HepG2 (cell line): Measurements from ENCODE around the gene ITGB2. TPM values are rescaled to one million over a fixed set of nuclear protein-coding genes. Genes with fewer than 3 reads are reported as not detected.
A peak's percentile ranks its signal among the peaks of the same experiment; 100 is the strongest.

Source experiments
- FOSL2 ChIP-seq: sonication (generic); formaldehyde crosslinking; IDR thresholded peaks from 2 replicates; pipeline ENCODE4 v1.4.0; 2020; ENCODE audit warnings: missing genetic modification reagents
- FOXA3 ChIP-seq: IDR thresholded peaks from 2 replicates; pipeline ENCODE4 v1.6.1; 2016; ENCODE audit warnings: missing genetic modification reagents, missing compliant biosample characterization
- GATAD1 ChIP-seq: IDR thresholded peaks from 2 replicates; pipeline ENCODE4 v1.6.1; 2016; ENCODE audit warnings: missing genetic modification reagents, missing compliant biosample characterization
- GMEB1 ChIP-seq: sonication (generic); formaldehyde crosslinking; IDR thresholded peaks from 2 replicates; pipeline ENCODE4 v1.5.1; 2020; ENCODE audit warnings: missing genetic modification reagents, mild to moderate bottlenecking, borderline replicate concordance
- KLF16 ChIP-seq, 2 experiments: sonication (generic) in 1 of 2; formaldehyde crosslinking in 1 of 2; IDR thresholded peaks; 2 replicates each; pipeline versions ENCODE4 v1.6.1 to v1.8.0; 2016 to 2023; ENCODE audit warnings: missing genetic modification reagents in 2 of 2, missing compliant biosample characterization in 1 of 2
- MAFF ChIP-seq: IDR thresholded peaks from 2 replicates; pipeline ENCODE4 v1.6.1; 2011; ENCODE audit warnings: low read depth, low read length, improper control_type of control experiment
- MAFG ChIP-seq: sonication (generic); formaldehyde crosslinking; IDR thresholded peaks from 2 replicates; pipeline ENCODE4 v1.5.1; 2020; ENCODE audit warnings: mild to moderate bottlenecking, missing genetic modification reagents
- MEF2D ChIP-seq: sonication (generic); formaldehyde crosslinking; IDR thresholded peaks from 2 replicates; pipeline ENCODE4 v1.5.1; 2020; ENCODE audit warnings: mild to moderate bottlenecking, missing genetic modification reagents
- SAP130 ChIP-seq: IDR thresholded peaks from 2 replicates; pipeline ENCODE4 v1.6.1; 2016; ENCODE audit warnings: low read depth
- ZNF451 ChIP-seq: sonication (generic); formaldehyde crosslinking; IDR thresholded peaks from 2 replicates; pipeline ENCODE4 v1.5.0; 2020; ENCODE audit warnings: mild to moderate bottlenecking, missing genetic modification reagents
- ZNF687 ChIP-seq: sonication (generic); formaldehyde crosslinking; IDR thresholded peaks from 2 replicates; pipeline ENCODE4 v1.5.1; 2020; ENCODE audit warnings: mild to moderate bottlenecking, missing genetic modification reagents, moderate library complexity
- ZNF768 ChIP-seq: sonication (generic); formaldehyde crosslinking; IDR thresholded peaks from 2 replicates; pipeline ENCODE4 v1.4.0; 2020; ENCODE audit warnings: missing genetic modification reagents
- polyA plus RNA-seq, 8 experiments: library from polyadenylated mRNA; depleted of rRNA in 3 of 8; stranded (reverse) in 7 of 8; unstranded in 1 of 8; fragments of >200 nt; fragmentation: Illumina TruSeq in 4 of 8; extraction: Trizol in 4 of 8; gene quantifications; 2 replicates each; pipeline versions ENCODE4 v1.2.1 to v1.2.3, GENCODE V29; 2011 to 2016; ENCODE audit warnings: low read depth in 4 of 8, missing spikeins in 1 of 8, mixed read lengths in 1 of 8; ENCODE audit not compliant: insufficient read depth in 1 of 8
- total RNA-seq, 5 experiments: library from RNA; depleted of rRNA; stranded (reverse); fragments of >200 nt; fragmentation: Illumina TruSeq; extraction: Trizol; gene quantifications; 2 replicates each; pipeline ENCODE4 v1.2.3, GENCODE V29; 2016; ENCODE audit warnings: low read depth in 1 of 5
- TF ChIP-seq, protein P1 (sequence below): sonication (generic); formaldehyde crosslinking; IDR thresholded peaks from 2 replicates; pipeline ENCODE4 v1.4.0; 2020; ENCODE audit warnings: missing genetic modification reagents
- TF ChIP-seq, protein P2 (sequence below): sonication (generic); formaldehyde crosslinking; IDR thresholded peaks from 2 replicates; pipeline ENCODE4 v1.4.0; 2020; ENCODE audit warnings: missing genetic modification reagents, mild to moderate bottlenecking, borderline replicate concordance
- TF ChIP-seq, protein P3 (sequence below): fragments of 450-650 bp; IDR thresholded peaks from 2 replicates; pipeline ENCODE4 v1.6.1; 2017

Gene ITGB2
- total and polyA plus RNA-seq, 2 of the 13 experiments (the other 11 are each of a cell fraction or from before 2014, with no cell fraction given): 4.2 to 18.0 TPM

GRCh38 chr21:44892536-44893277 lies 28.0 kb downstream of the ITGB2 start (continued):
- TF ChIP-seq, protein P1, sequence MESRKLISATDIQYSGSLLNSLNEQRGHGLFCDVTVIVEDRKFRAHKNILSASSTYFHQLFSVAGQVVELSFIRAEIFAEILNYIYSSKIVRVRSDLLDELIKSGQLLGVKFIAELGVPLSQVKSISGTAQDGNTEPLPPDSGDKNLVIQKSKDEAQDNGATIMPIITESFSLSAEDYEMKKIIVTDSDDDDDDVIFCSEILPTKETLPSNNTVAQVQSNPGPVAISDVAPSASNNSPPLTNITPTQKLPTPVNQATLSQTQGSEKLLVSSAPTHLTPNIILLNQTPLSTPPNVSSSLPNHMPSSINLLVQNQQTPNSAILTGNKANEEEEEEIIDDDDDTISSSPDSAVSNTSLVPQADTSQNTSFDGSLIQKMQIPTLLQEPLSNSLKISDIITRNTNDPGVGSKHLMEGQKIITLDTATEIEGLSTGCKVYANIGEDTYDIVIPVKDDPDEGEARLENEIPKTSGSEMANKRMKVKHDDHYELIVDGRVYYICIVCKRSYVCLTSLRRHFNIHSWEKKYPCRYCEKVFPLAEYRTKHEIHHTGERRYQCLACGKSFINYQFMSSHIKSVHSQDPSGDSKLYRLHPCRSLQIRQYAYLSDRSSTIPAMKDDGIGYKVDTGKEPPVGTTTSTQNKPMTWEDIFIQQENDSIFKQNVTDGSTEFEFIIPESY (CRISPR knock-in tag): peak; percentile 59; the same call in 1 of the 2 replicates
- 0 out of 4 replicates have a peak, but pooled peaks of 1 of the 2 experiments have one; percentile 43 for TF ChIP-seq KLF16 (CRISPR knock-in tag; IDR thresholded peaks at IDR 0.05)
- no peak for TF ChIP-seq ZNF768 (CRISPR knock-in tag)
- TF ChIP-seq FOXA3: peak; percentile 20; the same call in 1 of the 2 replicates
- TF ChIP-seq MAFF: no peak
- TF ChIP-seq MAFG (CRISPR knock-in tag): no peak
- TF ChIP-seq, protein P2, sequence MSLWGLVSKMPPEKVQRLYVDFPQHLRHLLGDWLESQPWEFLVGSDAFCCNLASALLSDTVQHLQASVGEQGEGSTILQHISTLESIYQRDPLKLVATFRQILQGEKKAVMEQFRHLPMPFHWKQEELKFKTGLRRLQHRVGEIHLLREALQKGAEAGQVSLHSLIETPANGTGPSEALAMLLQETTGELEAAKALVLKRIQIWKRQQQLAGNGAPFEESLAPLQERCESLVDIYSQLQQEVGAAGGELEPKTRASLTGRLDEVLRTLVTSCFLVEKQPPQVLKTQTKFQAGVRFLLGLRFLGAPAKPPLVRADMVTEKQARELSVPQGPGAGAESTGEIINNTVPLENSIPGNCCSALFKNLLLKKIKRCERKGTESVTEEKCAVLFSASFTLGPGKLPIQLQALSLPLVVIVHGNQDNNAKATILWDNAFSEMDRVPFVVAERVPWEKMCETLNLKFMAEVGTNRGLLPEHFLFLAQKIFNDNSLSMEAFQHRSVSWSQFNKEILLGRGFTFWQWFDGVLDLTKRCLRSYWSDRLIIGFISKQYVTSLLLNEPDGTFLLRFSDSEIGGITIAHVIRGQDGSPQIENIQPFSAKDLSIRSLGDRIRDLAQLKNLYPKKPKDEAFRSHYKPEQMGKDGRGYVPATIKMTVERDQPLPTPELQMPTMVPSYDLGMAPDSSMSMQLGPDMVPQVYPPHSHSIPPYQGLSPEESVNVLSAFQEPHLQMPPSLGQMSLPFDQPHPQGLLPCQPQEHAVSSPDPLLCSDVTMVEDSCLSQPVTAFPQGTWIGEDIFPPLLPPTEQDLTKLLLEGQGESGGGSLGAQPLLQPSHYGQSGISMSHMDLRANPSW: no peak
- peak; percentile 52; the same call in 1 of the 2 replicates for TF ChIP-seq SAP130 (CRISPR knock-in tag)
- TF ChIP-seq FOSL2 (CRISPR knock-in tag): 0 out of 2 replicates have a peak, but pooled peaks have one; percentile 20
- TF ChIP-seq, protein P3, sequence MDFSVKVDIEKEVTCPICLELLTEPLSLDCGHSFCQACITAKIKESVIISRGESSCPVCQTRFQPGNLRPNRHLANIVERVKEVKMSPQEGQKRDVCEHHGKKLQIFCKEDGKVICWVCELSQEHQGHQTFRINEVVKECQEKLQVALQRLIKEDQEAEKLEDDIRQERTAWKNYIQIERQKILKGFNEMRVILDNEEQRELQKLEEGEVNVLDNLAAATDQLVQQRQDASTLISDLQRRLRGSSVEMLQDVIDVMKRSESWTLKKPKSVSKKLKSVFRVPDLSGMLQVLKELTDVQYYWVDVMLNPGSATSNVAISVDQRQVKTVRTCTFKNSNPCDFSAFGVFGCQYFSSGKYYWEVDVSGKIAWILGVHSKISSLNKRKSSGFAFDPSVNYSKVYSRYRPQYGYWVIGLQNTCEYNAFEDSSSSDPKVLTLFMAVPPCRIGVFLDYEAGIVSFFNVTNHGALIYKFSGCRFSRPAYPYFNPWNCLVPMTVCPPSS: no peak
- TF ChIP-seq MEF2D (CRISPR knock-in tag): no peak
- no peak for TF ChIP-seq ZNF451
- TF ChIP-seq ZNF687: peak; percentile 51
- TF ChIP-seq GATAD1 (CRISPR knock-in tag): 0 out of 2 replicates have a peak, but pooled peaks have one; percentile 27
- TF ChIP-seq GMEB1 (CRISPR knock-in tag): no peak
